Activated CD8-positive, alpha-beta memory T cell treated with anti-CD3 and anti-CD28 coated beads, Interleukin-2, amount 50 U/mL, for 4 hours (primary cell): ENCODE data around the gene PRM1.

ENCODE experiments used
- DNase-seq: peaks from one replicate; pipeline ENCODE4 v3.0.0-alpha.2; 2020

PRM1 gene, protein sequence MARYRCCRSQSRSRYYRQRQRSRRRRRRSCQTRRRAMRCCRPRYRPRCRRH

DNA sequence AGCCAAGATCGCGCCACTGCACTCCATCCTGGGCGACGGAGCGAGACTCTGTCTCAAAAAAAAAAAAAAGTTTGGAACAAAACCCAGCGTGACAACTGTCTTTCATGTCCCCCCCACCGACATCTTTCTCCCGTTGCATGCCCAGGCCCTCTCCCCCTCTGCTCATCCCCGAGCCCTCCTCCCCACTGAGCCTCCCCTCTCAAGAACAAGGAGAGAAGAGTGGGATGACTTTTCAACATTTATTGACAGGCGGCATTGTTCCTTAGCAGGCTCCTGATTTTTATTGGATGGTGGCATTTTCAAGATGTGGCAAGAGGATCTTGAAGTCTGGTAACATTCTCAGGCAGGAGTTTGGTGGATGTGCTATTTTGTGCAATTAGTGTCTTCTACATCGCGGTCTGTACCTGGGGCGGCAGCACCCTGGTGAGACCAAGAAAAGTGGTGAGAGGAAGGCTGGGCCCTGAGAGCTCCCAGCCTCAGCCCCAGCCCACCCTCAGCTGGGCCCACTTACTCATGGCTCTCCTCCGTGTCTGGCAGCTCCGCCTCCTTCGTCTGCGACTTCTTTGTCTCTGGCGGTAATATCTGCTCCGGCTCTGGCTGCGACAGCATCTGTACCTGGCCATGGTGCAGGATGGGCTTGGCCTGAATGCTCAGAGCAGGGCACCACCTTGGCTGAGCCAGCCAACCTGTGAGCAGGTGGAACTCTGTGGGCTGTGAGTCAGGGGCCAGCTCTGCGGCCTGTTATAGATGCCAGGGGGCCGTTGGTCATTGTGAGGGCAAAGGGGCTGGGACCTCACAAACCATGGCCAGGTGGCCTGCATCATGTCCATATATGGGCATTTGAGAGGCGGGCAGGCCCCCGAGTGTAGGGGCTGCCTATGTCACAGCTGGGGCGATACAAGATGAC is at the start of gene PRM1:
PRM1 (minus strand) TSS at position 715 of the 907 bp plus-strand sequence; CDS start at position 623, 92 bp downstream.
- DNase-seq: no peak

DNA sequence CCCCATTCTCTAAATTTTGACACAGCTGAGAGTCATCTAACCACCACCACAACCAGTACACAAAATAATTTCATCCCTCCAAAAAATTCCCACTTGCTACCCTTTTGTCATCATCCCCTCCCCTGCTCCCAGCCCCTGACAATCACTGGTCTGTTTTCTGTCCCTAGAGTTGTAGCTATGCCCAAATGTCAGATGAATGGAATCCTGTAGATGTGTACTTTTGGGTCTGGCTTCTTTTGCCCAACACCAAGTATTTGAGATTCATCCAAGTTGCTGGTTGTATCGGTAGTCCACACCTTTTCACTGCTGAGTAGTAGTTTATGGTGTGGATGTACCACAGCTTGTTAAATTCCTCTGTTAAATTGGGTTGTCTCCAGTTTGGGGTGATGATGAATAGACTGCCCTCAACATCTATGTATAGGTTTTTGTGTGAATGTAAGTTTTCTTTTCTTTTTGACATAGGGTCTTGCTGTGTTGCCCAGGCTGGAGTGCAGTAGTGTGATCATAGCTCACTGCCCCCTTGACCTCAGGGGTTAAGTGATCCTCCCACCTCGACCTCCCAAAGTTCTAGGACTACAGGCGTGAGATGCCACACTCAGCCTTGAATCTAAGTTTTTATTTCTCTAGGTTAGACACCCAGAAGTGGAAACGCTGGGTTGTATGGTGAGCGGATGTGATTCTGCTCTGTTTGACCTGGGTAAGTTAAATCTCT is 49.6 kb upstream of the PRM1 start:
- no peak for DNase-seq

DNA sequence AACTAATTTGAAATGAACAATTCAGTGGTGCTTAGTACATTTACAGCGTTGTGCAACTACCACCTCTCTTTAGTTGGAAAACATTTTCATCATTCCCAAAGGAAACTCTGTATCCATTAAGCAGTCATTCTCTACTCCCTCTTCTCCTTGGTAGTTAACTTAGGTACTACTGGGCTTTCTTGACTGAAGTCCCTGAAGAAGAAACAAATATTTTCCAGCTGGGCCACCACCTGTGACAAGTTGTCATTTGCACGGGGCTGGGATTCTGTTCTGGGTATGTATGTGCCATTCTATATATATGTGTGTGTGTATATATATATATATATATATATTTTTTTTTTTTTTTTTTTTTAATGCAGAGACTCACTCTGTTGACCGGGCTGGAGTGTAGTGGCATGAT is 48.8 kb upstream of the PRM1 start:
- DNase-seq: no peak

DNA sequence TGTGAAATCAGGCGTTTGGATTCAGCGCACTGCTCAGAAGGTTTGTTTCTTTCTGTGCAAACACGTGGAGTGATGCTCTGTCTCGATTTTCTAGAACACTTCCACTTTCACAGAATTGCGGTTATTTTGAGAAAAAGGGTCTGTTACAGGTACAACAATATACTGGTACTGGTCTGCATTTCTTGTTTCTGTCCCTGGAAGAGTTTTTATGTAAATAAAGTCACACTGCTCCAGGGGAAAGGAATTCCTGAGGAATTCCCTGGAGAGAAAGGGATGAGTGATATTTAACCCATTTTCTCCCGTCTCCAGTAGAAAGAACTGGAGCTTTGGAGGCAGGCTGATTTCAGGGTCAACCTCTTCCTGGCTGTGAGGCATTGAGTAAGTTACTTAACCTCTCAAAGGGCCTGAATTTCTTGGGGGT is 48.0 kb upstream of the PRM1 start:
- DNase-seq: no peak

DNA sequence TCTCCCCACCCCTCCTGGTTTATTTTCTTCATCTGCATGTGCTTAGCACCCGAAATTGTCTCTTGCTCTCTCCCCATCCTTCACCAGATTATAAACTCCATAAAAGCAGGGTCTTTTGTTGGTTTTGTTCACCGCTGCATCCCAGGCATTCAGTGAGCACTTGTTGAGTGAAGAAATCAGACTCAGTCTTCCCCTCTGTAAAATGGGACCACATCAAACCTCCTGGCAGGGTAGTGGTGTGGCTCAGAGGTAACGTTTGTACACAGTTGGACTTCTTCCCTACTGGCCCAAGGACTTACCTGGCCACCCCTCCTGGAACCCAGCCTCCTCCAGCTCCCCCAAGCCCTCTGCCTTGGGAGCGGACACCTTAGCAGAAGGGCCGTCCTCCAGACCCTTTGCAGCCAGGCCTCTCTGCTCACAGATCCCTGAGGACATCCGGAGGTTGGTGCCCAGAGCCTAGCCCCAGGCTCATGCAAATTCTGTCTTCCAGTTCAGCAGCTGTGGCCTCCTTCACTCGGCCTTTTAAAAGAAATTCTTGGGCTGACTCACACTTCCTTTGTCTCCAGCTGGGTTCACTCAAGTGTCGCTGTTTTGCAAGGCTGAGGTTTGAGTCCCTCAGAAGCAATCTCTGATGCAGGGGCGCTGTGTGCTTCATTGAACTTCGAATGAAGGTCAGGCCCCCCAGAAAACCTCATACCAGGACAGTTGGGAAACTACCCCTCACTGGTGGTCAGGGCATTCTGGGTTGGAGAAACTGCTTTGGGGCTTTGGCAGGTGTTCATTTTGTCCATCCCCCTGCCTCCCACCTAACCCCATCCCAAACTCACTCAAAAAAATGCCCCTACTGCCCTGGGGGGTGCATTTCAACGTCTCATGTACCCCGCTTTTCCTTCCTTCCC is 47.3 kb upstream of the PRM1 start:
- DNase-seq: peak; percentile 51

DNA sequence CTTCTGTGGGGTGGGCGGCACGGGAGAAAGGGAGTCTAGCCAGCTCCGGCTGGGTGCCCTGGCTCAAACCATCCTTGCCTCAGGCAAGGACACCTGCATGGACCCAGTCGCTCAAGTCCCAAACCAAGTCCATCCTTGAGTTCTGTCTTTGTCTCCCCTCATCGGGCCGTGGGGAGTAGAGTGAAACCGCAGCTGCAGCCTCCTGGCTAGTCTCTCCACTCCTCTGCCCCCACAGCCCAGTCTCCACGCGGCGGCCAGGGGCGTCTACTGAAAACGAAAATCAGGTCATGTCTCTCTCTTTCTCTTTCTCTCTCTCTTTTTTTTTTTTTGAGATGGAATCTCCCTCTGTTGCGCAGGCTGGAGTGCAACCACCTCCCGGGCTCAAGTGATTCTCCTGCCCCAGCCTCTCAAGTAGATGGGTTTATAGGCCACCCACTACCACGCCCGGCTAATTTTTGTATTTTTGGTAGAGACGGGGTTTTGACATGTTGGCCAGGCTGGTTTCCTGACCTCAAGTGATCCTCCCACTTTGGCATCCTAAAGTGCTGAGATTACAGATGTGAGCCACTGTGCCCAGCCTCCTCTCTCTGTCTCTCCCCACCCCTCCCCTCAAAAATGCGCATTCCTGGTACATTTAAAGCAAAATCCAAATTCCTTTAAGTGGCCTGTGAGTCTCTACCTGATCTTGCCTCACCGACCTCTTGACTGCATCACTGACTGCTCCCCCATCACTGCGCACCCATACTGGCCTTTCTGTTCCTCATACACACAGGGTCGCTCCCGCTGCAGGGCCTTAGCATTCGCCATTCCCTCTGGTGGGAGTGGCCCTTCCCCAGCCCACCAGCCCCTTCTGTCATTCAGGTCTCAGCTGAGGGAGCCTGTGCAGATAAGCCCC is 46.4 kb upstream of the PRM1 start:
- DNase-seq: no peak

DNA sequence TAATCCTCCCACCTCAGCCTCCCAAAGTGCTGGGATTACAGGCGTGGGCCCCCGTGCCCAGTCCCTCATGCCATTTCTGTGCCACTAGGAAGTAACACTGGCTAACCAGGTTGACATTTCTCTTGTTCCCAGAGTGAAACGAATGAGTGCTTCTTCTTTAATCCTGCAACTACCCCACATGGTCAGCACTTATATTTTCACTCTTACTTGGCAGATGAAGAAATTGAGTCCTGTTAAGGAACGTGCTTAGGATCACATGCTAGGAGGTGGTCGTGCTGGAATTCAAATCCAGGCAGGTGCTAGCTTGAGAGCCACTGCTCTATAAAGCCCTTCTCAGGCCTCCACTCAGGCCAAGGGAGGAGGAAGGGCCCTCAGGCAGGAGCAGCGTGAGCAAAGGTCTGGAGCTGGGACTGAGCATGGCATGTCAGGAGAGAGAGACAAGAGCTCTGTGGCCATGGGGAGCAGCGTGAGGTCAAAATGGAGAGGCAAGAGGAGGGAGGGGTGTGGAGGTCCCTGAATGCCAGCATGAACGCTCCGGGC is 45.7 kb upstream of the PRM1 start:
- DNase-seq: no peak

DNA sequence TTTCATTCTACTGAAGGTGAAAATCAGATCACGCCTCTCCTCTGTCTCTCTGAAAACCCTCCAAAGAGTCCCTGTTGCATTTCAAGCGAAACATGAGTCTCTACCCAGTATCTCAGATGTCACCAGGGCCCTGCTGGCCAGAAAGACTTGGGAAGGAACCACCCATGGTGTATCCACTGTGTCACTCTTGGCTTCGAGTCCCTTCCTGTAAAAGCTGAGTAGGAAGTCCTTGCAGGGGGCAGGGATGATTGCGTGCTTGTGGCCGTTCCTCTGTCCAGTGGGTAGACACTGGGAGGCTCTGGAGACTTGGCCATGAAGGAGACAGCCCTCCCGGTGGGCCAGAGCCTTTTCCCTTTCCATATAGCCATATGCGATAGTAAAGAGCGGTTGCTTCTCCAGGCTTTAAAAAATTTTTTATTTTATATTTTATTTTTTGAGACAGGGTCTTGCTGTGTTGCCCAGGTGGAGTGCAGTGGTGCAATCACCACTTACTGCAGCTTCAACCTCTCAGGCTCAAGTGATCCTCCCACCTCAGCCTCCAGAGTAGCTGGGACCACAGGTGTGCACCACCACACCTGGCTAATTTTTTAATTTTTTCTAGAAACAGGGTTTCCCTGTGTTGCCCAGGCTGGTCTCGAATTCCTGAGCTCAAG is 45.1 kb upstream of the PRM1 start:
- DNase-seq: no peak

DNA sequence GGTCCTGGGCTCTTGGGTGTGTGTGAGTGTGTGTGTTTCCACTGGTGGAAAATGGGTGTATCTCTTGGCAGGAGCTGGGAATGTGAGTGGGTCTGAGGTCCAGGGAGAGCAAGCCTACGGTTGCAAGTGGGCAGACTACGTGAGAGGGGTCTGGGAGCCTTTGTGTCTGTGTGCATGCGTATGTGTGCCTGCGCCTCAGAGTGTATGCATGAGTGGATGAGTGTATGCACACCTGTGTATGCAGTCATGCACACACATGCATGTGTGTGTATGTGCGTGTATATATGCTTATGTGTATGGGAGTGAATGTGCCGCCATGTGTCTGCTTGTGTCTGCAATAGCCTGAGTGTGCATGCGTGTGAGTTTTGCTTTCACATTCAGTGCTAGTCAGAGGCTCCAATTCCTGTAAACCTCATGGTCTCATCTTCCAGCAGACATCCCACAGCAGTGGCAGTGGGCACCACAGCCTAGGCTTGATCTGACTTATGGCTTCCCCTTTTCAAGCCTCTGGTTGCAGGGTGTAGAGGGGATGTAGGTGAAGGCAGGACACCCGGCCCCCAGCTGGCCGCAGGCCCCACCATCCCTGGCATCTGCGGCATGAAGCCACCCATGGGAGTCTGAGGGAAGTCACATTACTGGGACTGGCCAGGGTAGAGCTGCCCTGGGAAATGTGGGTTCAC is 44.4 kb upstream of the PRM1 start:
- no peak for DNase-seq

DNA sequence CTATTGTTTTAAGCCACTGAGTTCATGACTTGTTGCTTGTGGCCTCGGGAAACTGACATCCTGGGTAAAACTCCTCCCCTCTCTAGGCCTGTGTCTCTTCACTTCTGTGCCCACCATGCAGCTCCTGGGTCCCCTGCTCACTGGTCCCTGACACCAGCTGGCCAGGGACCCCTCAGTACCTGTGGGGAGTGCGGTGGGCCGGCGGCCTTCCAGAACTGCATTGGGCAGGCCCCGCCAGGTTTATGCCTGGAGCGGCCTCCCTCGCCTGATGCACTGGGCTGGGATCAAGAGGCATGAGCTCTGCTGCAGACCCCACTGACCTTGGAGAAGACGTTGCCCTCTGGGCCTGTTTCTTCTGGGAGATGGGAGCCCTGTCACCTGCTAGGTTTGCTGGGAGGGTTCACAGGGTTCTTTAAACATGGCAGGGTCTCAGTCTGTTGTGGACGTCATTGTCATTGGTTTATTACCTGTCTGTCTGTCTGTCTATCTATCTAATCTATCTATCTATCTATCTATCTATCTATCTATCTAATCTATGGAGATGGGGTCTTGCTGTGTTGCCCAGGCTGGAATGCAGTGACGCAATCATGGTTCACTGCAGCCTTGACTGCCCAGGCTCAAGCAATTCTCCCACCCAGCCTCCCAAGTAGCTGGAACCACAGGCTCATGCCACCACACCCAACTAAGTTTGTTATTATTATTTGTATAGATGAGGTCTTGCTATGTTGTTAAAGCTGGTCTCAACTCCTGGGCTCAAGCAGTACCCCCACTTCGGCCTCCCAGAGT is 42.6 kb upstream of the PRM1 start:
- no peak for DNase-seq

DNA sequence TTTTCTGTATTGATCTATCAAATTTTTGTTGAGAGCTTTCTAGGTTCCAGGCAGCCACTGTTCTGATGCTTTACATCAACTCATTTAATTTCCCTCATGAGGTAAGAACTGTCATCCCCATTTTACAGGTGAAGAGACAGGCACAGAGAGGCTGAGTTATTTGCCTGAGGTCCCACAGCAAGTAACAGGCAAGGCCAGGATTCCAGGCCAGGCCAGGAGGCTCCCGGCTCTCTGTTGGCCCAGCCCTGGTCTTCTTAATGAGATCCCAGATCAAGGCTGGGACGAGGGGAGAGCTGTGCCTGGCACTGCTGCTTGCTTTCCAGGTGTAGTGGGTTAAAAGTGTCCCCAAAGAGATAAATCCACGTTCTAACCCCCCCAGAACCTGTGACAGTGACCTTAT is 41.7 kb upstream of the PRM1 start:
- no peak for DNase-seq

DNA sequence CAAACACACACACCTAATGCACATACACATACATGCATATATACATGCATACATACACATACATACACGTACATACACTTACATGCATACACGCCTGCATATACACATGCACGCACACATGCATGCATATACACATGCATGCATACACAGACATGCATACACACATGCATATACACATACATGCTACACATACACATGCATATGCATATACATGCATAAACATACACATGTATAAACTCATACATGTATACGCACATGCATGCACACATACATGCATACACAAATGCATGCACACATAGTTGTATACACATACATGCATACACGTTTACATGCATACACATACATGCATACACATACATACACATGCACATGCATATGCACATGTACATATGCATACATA is 40.5 kb upstream of the PRM1 start:
- no peak for DNase-seq

DNA sequence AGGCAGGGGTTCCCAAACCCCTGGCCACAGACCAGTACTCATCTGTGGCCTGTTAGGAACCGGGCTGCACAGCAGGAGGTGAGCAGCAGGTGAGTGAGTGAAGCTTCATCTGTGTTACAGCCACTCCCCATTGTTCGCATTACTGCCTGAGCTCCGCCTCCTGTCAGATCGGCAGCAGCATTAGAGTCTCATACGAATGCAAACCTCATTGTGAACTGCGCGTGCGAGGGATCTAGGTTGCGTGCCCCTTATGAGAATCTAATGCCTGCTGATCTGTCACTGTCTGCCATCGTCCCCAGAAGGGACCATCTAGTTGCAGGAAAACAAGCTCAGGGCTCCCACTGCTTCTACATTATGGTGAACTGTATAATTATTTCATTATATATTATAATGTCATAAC is 39.0 kb upstream of the PRM1 start:
- no peak for DNase-seq

DNA sequence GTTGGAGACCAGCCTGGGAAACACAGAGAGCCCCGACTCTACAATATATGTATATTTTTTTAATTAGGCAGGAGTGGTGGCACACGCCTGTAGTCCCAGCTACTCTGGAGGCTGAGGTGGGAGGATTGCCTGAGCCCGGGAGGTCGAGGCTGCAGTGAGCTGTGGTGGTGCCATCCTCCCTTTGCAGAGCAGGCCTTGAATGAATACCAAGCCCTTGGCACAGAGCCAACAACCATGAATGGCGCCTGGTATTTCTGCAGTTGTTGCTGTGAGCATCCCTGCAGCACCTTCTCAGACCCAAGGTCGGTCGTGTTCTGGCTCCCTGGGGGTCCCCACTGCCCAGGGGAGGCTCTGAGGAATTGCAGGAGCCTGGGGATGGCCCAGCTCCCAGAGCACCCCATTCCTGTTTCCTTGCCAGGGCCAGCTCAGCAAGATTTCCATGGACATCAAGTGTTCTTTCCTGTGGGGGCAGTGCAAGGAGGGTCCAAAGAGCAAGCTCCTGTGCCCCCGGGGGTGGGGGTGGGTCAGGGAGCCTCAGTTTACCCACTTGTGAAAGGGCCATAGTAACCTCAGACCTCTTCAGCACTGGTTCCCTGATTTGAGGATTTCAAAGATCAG is 38.5 kb upstream of the PRM1 start:
- DNase-seq: no peak

DNA sequence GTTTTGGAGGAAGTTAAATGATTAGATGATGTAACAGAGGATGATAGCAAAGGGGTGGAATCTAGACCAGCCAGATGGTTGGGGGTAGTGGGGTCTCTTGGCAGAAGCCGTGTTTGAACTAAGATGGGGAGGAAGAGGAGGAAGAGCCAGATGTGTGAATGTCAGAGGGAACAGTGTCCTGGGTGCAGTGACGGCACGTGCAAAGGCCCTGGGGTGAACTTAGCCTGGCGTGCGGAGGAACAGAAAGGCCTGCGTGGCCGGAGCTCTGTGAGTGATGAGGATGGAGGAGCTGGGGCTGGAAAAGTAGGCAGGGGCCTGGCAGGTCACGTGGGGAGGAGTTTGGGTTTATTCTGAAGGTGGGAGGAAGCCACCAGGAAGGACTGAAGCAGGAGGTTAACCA is 37.7 kb upstream of the PRM1 start:
- DNase-seq: no peak

DNA sequence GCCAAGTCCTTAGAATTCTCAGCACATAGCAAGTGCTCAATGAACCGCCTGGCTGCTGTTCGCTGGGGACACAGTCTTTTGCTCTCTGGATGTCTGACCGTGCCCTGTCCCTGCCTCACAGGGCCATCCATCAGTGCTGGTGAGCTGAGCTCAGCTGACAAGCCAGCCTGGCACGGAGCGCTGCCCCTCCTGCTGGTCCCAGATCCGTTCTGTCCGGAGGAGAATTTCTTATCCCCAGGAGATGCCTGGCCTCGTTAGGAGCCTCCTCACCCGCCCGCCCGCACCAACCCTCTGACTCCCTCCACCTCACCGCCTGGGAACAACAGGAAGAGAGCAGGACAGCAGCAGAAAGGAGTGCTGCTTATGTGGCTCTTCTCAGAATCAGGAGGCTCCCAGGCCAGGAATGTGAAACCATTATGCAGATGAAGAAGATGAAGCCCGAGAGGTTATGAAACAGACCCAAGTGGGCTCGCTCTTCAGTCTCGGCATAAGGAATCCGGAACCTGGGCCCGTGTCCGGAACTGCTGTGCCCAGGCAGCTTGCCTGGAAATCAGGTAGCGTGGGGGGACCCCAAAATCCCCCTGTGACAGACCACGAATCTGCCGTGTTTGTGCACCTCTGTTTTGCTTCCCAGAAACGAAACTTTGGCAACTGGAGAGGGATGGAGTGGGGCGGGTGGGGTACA is 35.3 kb upstream of the PRM1 start:
- DNase-seq: no peak

DNA sequence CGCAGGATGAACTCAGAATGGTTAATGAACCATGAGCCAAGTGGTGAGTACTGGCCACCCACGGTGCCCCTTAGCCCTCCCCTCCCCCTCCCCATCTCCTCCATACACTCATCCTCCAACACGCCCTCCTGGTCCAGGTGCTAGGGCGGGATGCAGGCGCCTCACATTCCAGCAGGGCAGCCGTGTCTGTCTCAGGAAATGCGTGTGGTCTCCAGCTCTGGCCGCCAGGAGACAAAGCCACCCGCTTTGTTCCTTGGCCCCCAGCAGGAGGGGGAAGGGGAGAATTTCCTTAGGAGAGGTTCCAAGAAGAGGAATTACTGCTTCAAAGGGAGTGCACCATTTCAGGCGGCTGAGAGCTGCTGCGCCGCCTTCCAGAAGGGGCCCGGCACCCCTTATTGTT is 34.4 kb upstream of the PRM1 start:
- no peak for DNase-seq

DNA sequence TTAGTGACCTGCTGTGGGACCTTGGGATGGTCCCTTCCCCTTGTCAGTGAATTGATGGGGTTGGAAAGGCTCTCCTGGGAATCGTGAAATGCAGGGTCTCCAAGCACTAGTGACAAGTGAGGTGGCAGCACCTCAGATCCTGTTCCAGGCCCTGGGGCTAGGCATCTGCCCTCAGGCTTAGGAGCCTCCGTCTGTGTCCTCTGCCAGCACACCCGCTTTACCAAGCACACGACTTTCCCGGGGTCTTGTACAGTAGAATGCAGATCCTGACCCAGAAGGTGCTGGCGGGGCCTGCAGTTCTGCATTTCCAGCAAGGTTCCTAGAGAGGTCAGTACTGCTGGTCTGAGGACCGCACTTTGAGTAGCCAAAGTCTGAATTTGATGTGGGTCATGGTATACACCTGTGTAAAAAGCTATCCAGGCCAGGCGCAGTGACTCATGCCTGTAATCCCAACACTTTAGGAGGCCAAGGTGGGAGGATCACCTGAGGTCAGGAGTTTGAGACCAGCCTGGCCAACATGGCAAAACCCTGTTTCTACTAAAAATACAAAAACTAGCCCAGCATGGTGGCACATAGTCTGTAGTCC is 33.3 kb upstream of the PRM1 start:
- DNase-seq: no peak
